HFFc6 (cell line): Measurements from ENCODE around the gene PCARE. TPM values are rescaled to one million over a fixed set of nuclear protein-coding genes. Genes with fewer than 3 reads are reported as not detected.
A peak's percentile ranks its signal among the peaks of the same experiment; 100 is the strongest.

Experiments
- DNase-seq: peaks from one replicate; pipeline ENCODE4 v3.0.0-alpha.2; 2018
- H3K27ac Mint-ChIP-seq: 2 replicates; pipeline ENCODE4 v1.8.0; 2020; ENCODE audit warnings: mild to moderate bottlenecking, mixed read lengths
- H3K27me3 Mint-ChIP-seq: 2 replicates; pipeline ENCODE4 v1.8.0; 2021; ENCODE audit warnings: mild to moderate bottlenecking, moderate library complexity, mixed read lengths; ENCODE audit not compliant: insufficient read depth
- H3K36me3 Mint-ChIP-seq: 2 replicates; pipeline ENCODE4 v1.8.0; 2021; ENCODE audit warnings: low read depth, mixed read lengths
- H3K4me1 Mint-ChIP-seq: 2 replicates; pipeline ENCODE4 v1.8.0; 2020; ENCODE audit warnings: low read depth, mixed read lengths
- H3K4me3 Mint-ChIP-seq: 2 replicates; pipeline ENCODE4 v1.8.0; 2020; ENCODE audit warnings: mild to moderate bottlenecking, moderate library complexity, mixed read lengths
- H3K9me3 Mint-ChIP-seq: 2 replicates; pipeline ENCODE4 v1.8.0; 2020; ENCODE audit warnings: mild to moderate bottlenecking, mixed read lengths
- total RNA-seq, 6 experiments: library from RNA; stranded (reverse); fragmentation: NEBNext Ultra II Directional; extraction: Animal tissue kit (Norgen Biotek cat#: 25700); gene quantifications; 2 replicates in 1 of 6; 3 replicates in 5 of 6; pipeline ENCODE4 v1.2.3, GENCODE V29; 2021
- TF ChIP-seq, protein P1 (sequence below): fragments of 200-600 bp; sonication (generic); IDR thresholded peaks from 2 replicates; pipeline ENCODE4 v1.5.0; 2021; ENCODE audit warnings: antibody characterized with exemption, mild to moderate bottlenecking

Gene PCARE
- total RNA-seq, 6 experiments from 2014 or later: not detected

GRCh38 chr2:29064346-29064715, 10.0 kb downstream of the PCARE start:
- peaks cover 17% of the 10 kb centered on the region for H3K4me1 Mint-ChIP-seq
- no peaks in the 10 kb centered on the region for H3K36me3 Mint-ChIP-seq
- TF ChIP-seq, protein P1, sequence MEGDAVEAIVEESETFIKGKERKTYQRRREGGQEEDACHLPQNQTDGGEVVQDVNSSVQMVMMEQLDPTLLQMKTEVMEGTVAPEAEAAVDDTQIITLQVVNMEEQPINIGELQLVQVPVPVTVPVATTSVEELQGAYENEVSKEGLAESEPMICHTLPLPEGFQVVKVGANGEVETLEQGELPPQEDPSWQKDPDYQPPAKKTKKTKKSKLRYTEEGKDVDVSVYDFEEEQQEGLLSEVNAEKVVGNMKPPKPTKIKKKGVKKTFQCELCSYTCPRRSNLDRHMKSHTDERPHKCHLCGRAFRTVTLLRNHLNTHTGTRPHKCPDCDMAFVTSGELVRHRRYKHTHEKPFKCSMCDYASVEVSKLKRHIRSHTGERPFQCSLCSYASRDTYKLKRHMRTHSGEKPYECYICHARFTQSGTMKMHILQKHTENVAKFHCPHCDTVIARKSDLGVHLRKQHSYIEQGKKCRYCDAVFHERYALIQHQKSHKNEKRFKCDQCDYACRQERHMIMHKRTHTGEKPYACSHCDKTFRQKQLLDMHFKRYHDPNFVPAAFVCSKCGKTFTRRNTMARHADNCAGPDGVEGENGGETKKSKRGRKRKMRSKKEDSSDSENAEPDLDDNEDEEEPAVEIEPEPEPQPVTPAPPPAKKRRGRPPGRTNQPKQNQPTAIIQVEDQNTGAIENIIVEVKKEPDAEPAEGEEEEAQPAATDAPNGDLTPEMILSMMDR: no peak
- no peak overlapping the region for H3K27ac Mint-ChIP-seq
- peaks cover 20% of the 10 kb centered on the region; the same call in 1 of the 2 replicates for H3K27me3 Mint-ChIP-seq
- H3K4me3 Mint-ChIP-seq: no peak overlapping the region
- DNase-seq: no peak
- no peaks in the 10 kb centered on the region for H3K9me3 Mint-ChIP-seq

DNA sequence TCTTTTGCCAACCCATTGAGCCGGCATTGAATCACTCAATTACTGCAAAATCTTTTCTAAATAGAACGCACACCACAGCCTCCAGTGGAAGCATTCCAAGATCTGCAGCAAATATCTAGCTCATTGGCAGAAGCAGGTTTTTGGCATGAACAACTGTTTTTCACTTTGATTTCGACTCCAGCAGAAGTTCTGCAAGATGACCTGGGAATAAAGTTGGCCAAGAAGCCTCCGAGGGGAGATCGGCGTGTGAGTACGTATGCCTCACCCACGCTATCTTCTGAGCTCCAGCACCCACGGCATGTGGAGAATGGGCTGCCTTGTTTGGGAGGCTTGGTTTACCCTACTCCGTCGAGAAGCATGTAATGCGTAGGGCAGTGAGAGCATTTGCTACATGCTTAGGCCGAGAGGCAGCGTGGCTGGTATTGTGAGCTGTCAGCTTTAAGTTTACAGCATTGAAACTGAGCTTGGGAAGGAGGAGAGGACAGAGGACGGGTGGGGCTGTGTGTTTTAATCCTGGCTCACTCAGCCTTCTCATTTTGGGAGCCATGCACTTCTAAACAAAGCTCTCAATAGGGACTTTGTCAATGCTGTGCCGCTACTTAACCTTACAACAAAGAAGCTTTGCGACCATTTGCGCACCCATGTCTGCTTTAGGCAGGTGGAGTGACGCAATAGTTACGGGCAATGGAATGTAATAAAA, 10.5 kb downstream of the PCARE start:
- TF ChIP-seq, protein P1: no peak
- no peaks in the 10 kb centered on the region for H3K9me3 Mint-ChIP-seq
- H3K27ac Mint-ChIP-seq: no peak overlapping the region
- H3K27me3 Mint-ChIP-seq: peaks cover 17% of the 10 kb centered on the region; the same call in 1 of the 2 replicates
- peak overlapping the region; percentile 55; the same call in 1 of the 2 replicates for H3K4me3 Mint-ChIP-seq
- H3K4me1 Mint-ChIP-seq: peaks cover 17% of the 10 kb centered on the region
- DNase-seq: peak; percentile 35
- no peaks in the 10 kb centered on the region for H3K36me3 Mint-ChIP-seq

DNA sequence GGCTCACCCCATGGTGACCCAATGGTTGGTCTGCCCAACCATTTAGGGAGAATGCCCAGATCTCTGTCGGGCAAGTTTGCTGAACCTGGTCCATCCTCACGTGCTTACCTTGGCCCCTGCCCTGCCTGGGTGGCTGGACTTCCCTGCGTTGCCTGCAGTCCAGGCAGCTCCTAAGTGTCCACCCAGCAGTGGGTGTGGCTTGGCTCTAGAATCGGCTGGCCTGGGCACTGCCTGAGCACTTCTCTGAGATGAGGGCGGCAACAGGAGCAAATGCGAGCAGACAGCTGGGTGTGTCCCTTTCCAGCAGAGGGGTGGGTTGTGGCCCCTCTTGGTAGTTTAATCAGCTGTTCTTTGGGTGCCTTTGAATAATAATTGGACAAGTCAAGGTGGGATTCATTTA, 11.3 kb downstream of the PCARE start:
- Mint-ChIP-seq H3K27ac (no peak overlapping the region), H3K9me3 (no peaks in the 10 kb centered on the region), H3K36me3 (no peaks in the 10 kb centered on the region), H3K4me1 (peaks cover 17% of the 10 kb centered on the region), H3K27me3 (peaks cover 17% of the 10 kb centered on the region; the same call in 1 of the 2 replicates), H3K4me3 (no peak overlapping the region; the same call in 1 of the 2 replicates)
- TF ChIP-seq, protein P1: no peak
- no peak for DNase-seq

GRCh38 chr2:29062371-29062770, 12.0 kb downstream of the PCARE start:
- TF ChIP-seq, protein P1: no peak
- H3K27ac Mint-ChIP-seq: no peak overlapping the region
- H3K4me1 Mint-ChIP-seq: peaks cover 17% of the 10 kb centered on the region
- H3K36me3 Mint-ChIP-seq: no peaks in the 10 kb centered on the region
- no peak for DNase-seq
- no peaks in the 10 kb centered on the region for H3K9me3 Mint-ChIP-seq
- no peak overlapping the region for H3K4me3 Mint-ChIP-seq
- H3K27me3 Mint-ChIP-seq: peaks cover 21% of the 10 kb centered on the region; the same call in 1 of the 2 replicates

- H3K27me3 Mint-ChIP-seq: peaks cover 21% of the 10 kb centered on the region; the same call in 1 of the 2 replicates
- no peak for DNase-seq
- peaks cover 17% of the 10 kb centered on the region for H3K4me1 Mint-ChIP-seq
- no peaks in the 10 kb centered on the region for H3K9me3 Mint-ChIP-seq
- H3K4me3 Mint-ChIP-seq: no peak overlapping the region
- no peak overlapping the region for H3K27ac Mint-ChIP-seq
- TF ChIP-seq, protein P1: no peak
- no peaks in the 10 kb centered on the region for H3K36me3 Mint-ChIP-seq
Observed at GRCh38 chr2:29061616-29062015, 12.7 kb downstream of the PCARE start.
